Spleen (tissue), 11 donors: Measurements from ENCODE around the gene PCBD2. TPM values are rescaled to one million over a fixed set of nuclear protein-coding genes. Genes with fewer than 3 reads are reported as not detected.

Experiments used
- DNase-seq: peaks from one replicate; pipeline ENCODE4 v3.0.0-alpha.2; 2020
- H3K27ac ChIP-seq, 8 donors: fragments of 200-600 bp; sonication (generic) in 7 of 8; 1 replicate in 4 of 8; 2 replicates in 4 of 8; pipeline versions ENCODE4 v1.5.0 to v1.8.0; 2016 to 2021; ENCODE audit warnings: inconsistent platforms in 4 of 8, mild to moderate bottlenecking in 4 of 8, moderate library complexity in 1 of 8
- H3K27me3 ChIP-seq, 7 donors: fragments of 200-600 bp; sonication (generic) in 6 of 7; replicated peaks in 1 of 7; 1 replicate in 4 of 7; 2 replicates in 3 of 7; pipeline versions ENCODE4 v1.5.0 to v1.8.0; 2016 to 2021; ENCODE audit warnings: inconsistent platforms in 3 of 7, mild to moderate bottlenecking in 1 of 7
- H3K36me3 ChIP-seq, 6 donors: fragments of 200-600 bp; sonication (generic) in 5 of 6; 1 replicate in 4 of 6; 2 replicates in 2 of 6; pipeline versions ENCODE4 v1.5.0 to v1.8.0; 2016 to 2021; ENCODE audit warnings: inconsistent platforms in 2 of 6
- H3K4me1 ChIP-seq, 6 donors: fragments of 200-600 bp; sonication (generic) in 5 of 6; 1 replicate in 3 of 6; 2 replicates in 3 of 6; pipeline versions ENCODE4 v1.5.0 to v1.8.0; 2016 to 2021; ENCODE audit warnings: inconsistent platforms in 3 of 6
- H3K4me3 ChIP-seq, 8 donors: fragments of 200-600 bp; sonication (generic) in 7 of 8; 1 replicate in 4 of 8; 2 replicates in 4 of 8; pipeline versions ENCODE4 v1.5.0 to v1.8.0; 2016 to 2021; ENCODE audit warnings: inconsistent platforms in 4 of 8, mild to moderate bottlenecking in 4 of 8, moderate library complexity in 2 of 8
- H3K9me3 ChIP-seq, 8 donors: fragments of 200-600 bp; sonication (generic) in 7 of 8; 1 replicate in 4 of 8; 2 replicates in 4 of 8; pipeline versions ENCODE4 v1.5.0 to v1.8.0; 2016 to 2021; ENCODE audit warnings: inconsistent platforms in 4 of 8
- CTCF ChIP-seq, 11 experiments: fragments of 200-600 bp in 7 of 11; fragments of 450-650 bp in 4 of 11; sonication (generic) in 4 of 11; IDR thresholded peaks in 8 of 11; conservative IDR thresholded peaks in 3 of 11; 1 replicate in 7 of 11; 2 replicates in 4 of 11; pipeline versions ENCODE4 v1.4.0 to v1.8.0; 2016 to 2021; ENCODE audit warnings: antibody characterized with exemption in 11 of 11, inconsistent platforms in 4 of 11, mild to moderate bottlenecking in 1 of 11
- POLR2A ChIP-seq, 3 donors: fragments of 450-650 bp; IDR thresholded peaks; one replicate each; pipeline ENCODE4 v1.5.1; 2017; ENCODE audit warnings: antibody characterized with exemption in 3 of 3, mild to moderate bottlenecking in 1 of 3
- POLR2AphosphoS5 ChIP-seq, 3 donors: sonication (generic); formaldehyde crosslinking; IDR thresholded peaks; one replicate each; pipeline ENCODE4 v1.5.1; 2017; ENCODE audit warnings: antibody characterized with exemption in 3 of 3
- WGBS, 5 donors: extraction: QIAGEN DNeasy Blood & Tissue Kit in 3 of 5; methylation state at CpG; one replicate each; pipeline versions ENCODE4 v1.1.5 to v1.1.7; 2013 to 2018; 5-methylcytosine and 5-hydroxymethylcytosine counted together
- intact Hi-C: fragments of 100-400 bp; cut with DNase I; formaldehyde crosslinking; loops from one replicate; pipeline ENCODE4 v1.15.0; 2023; ENCODE audit warnings: low total_unique reads
- polyA plus RNA-seq, 3 donors: library from polyadenylated mRNA; stranded (reverse); fragments of 200-250 nt; gene quantifications; one replicate each; pipeline ENCODE4 v1.2.1, GENCODE V29; 2013
- total RNA-seq, 7 donors: library from RNA; depleted of rRNA in 3 of 7; stranded (reverse); fragments of >200 nt in 3 of 7; fragmentation: NEBNext Ultra II Directional in 4 of 7; extraction: Animal tissue kit (Norgen Biotek cat#: 25700) in 4 of 7; gene quantifications; one replicate each; pipeline versions ENCODE4 v1.1.0 to v1.2.1, GENCODE V29; 2016 to 2021
- donor health status: healthy with polysubstance abuse.
- donor health status: DM: no; HTN: no; CAD: no; lungs with moderate emphysema.
- donor health status: DM: no; HTN: no; CAD: no.
- donor health status: Bipolar disorder and iron deficiency.
- donor health status: healthy.
- donor health status: DM: no; HTN: no; CAD: no.
- donor health status: DM: yes; HTN: yes; CAD: no.

Gene PCBD2
- total and polyA plus RNA-seq, 10 donors = 2.8 to 15.8 (median 9.2) TPM

- no peak for DNase-seq
- TF ChIP-seq CTCF (IDR thresholded peaks at IDR 0.05 in 8 of 11, conservative IDR thresholded peaks at IDR 0.05 in 3 of 11) = no peak
- TF ChIP-seq POLR2A (IDR thresholded peaks at IDR 0.05) = no peak
- TF ChIP-seq POLR2AphosphoS5 (IDR thresholded peaks at IDR 0.05) = no peak
- intact Hi-C loops = no loop called here
- Histone ChIP-seq H3K27ac (no peak within 1 kb of the TSS), H3K4me3 (no peak within 1 kb of the TSS), H3K9me3 (no peaks in the 10 kb centered on the region), H3K4me1 (no peaks in the 10 kb centered on the region), H3K27me3 (no peaks in the 10 kb centered on the region), H3K36me3 (peaks cover 0 to 58% (median 4%) of the 10 kb centered on the region in 6 donors)
- WGBS, 5 donors = 88 to 97% (median 96%) methylated on average over 3 of the region's 3 CpGs
Observed at GRCh38 chr5:134967607-134968006, 62.7 kb downstream of the PCBD2 start, which contains the start of gene CATSPER3. TSS of gene CATSPER3 (plus strand) at chr5:134967907. CDS start at chr5:134967992, 85 bp downstream.

- Histone ChIP-seq H3K36me3 (peaks cover 0 to 53% (median 2%) of the 10 kb centered on the region in 6 donors), H3K27ac (no peak overlapping the region), H3K4me1 (no peaks in the 10 kb centered on the region), H3K27me3 (no peaks in the 10 kb centered on the region), H3K9me3 (no peaks in the 10 kb centered on the region), H3K4me3 (no peak overlapping the region)
- WGBS, 5 donors = 93 to 98% (median 95%) methylated on average over 3 of the region's 3 CpGs
- no peak for DNase-seq
- intact Hi-C loops = no loop called here
- no peak for TF ChIP-seq CTCF (IDR thresholded peaks at IDR 0.05 in 8 of 11, conservative IDR thresholded peaks at IDR 0.05 in 3 of 11)
Observed at GRCh38 chr5:134968055-134968454, 63.1 kb downstream of the PCBD2 start.

GRCh38 chr5:134969166-134969565 is 64.2 kb downstream of the PCBD2 start:
- Histone ChIP-seq H3K36me3 (peaks cover 0 to 42% (median 2%) of the 10 kb centered on the region in 6 donors), H3K4me3 (no peak overlapping the region), H3K4me1 (no peaks in the 10 kb centered on the region), H3K27ac (no peak overlapping the region), H3K9me3 (no peaks in the 10 kb centered on the region), H3K27me3 (no peaks in the 10 kb centered on the region)
- DNase-seq = no peak
- TF ChIP-seq CTCF (IDR thresholded peaks at IDR 0.05 in 8 of 11, conservative IDR thresholded peaks at IDR 0.05 in 3 of 11) (no peak), POLR2AphosphoS5 (IDR thresholded peaks at IDR 0.05) (no peak), POLR2A (IDR thresholded peaks at IDR 0.05) (no peak)
- intact Hi-C loops = no loop called here

- DNase-seq = no peak
- no peak overlapping the region for H3K27ac ChIP-seq
- WGBS, 5 donors = 45 to 55% (median 50%) methylated on average over 2 of the region's 2 CpGs
- peaks cover 0 to 43% (median 37%) of the 10 kb centered on the region in 8 donors for H3K9me3 ChIP-seq
- H3K36me3 ChIP-seq = peaks cover 0 to 21% (median 2%) of the 10 kb centered on the region in 6 donors
- H3K27me3 ChIP-seq = no peaks in the 10 kb centered on the region
- TF ChIP-seq CTCF (IDR thresholded peaks at IDR 0.05 in 8 of 11, conservative IDR thresholded peaks at IDR 0.05 in 3 of 11) = no peak
- no peak for TF ChIP-seq POLR2A (IDR thresholded peaks at IDR 0.05)
- no peak for TF ChIP-seq POLR2AphosphoS5 (IDR thresholded peaks at IDR 0.05)
- no peaks in the 10 kb centered on the region for H3K4me1 ChIP-seq
- intact Hi-C loops = no loop called here
- no peak overlapping the region for H3K4me3 ChIP-seq
Observed at GRCh38 chr5:134975078-134975715, 70.3 kb downstream of the PCBD2 start.
